CD1c-positive myeloid dendritic cell (primary cell): ENCODE measurements around the gene GRAMD1B.
A peak's percentile ranks its signal among the peaks of the same experiment; 100 is the strongest.
"Not testable (repeated sequence)": the region's sequence is repeated elsewhere in the genome, so short reads cannot be mapped to it uniquely, and the experiment has no call there.

Experiments
- DNase-seq: peaks from one replicate; pipeline ENCODE4 v3.0.0-alpha.2; 2016; ENCODE audit errors: extremely low spot score

The GRAMD1B gene

GRCh38 chr11:123567466-123567865, 137.4 kb downstream of the GRAMD1B start:
- no peak for DNase-seq

- no peak for DNase-seq
These were observed 138.3 kb downstream of the GRAMD1B start for GRCh38 chr11:123568367-123568870.

- no peak for DNase-seq
These were observed 139.3 kb downstream of the GRAMD1B start for GRCh38 chr11:123569393-123569792.

- peak; percentile 46 for DNase-seq
These were observed 141.0 kb downstream of the GRAMD1B start for GRCh38 chr11:123570939-123571580.

- not testable (repeated sequence) for DNase-seq
These were observed 142.7 kb downstream of the GRAMD1B start for GRCh38 chr11:123572791-123573190.

GRCh38 chr11:123573286-123573685, 143.2 kb downstream of the GRAMD1B start:
- DNase-seq, result no peak

GRCh38 chr11:123575441-123575840, 145.4 kb downstream of the GRAMD1B start:
- no peak for DNase-seq

- no peak for DNase-seq
These were observed 146.0 kb downstream of the GRAMD1B start for GRCh38 chr11:123576082-123576481.

GRCh38 chr11:123576501-123576900, 146.4 kb downstream of the GRAMD1B start:
- no peak for DNase-seq

- peak; percentile 64 for DNase-seq
These were observed 147.1 kb downstream of the GRAMD1B start for GRCh38 chr11:123577081-123577598.

GRCh38 chr11:123578778-123579481, 148.9 kb downstream of the GRAMD1B start:
- DNase-seq, result no peak

GRCh38 chr11:123579482-123579812, 149.4 kb downstream of the GRAMD1B start:
- no peak for DNase-seq

- no peak for DNase-seq
These were observed 150.1 kb downstream of the GRAMD1B start for GRCh38 chr11:123580137-123580536.

GRCh38 chr11:123580557-123581275, 150.6 kb downstream of the GRAMD1B start:
- DNase-seq, result peak; percentile 69

- no peak for DNase-seq
These were observed 151.8 kb downstream of the GRAMD1B start for GRCh38 chr11:123581651-123582399.

GRCh38 chr11:123582992-123583504, 153.0 kb downstream of the GRAMD1B start:
- DNase-seq, result no peak

- no peak for DNase-seq
These were observed 154.1 kb downstream of the GRAMD1B start for GRCh38 chr11:123584186-123584585.

GRCh38 chr11:123584737-123585136, 154.7 kb downstream of the GRAMD1B start:
- no peak for DNase-seq

GRCh38 chr11:123585206-123585605, 155.1 kb downstream of the GRAMD1B start:
- DNase-seq, result no peak

GRCh38 chr11:123585706-123586105, 155.6 kb downstream of the GRAMD1B start:
- DNase-seq, result no peak

- DNase-seq, result no peak
These were observed 156.5 kb downstream of the GRAMD1B start for GRCh38 chr11:123586568-123586967.

- DNase-seq, result no peak
These were observed 157.0 kb downstream of the GRAMD1B start for GRCh38 chr11:123587044-123587443.
